ENCODE results near the gene SOS2.

DNA sequence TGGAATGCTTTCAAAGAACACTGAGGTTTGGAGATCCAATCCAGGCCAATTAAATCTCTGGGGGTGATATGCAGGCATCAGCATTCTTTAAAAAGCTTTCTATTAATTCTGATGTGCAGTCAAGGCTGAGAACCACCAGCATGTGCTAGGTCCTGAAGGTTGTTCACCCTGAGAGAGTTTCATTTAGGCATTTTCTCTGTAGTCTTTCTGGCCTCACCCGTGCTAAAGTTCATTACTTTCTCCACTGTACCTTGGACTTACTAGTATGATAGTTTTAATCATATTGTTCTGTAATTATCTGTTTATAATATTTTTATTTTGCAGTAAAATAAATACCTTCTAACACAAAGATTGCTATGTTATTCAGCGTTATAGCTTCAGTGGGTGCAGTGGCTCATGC is 32.9 kb downstream of the SOS2 start:
- TF ChIP-seq, protein P1, sequence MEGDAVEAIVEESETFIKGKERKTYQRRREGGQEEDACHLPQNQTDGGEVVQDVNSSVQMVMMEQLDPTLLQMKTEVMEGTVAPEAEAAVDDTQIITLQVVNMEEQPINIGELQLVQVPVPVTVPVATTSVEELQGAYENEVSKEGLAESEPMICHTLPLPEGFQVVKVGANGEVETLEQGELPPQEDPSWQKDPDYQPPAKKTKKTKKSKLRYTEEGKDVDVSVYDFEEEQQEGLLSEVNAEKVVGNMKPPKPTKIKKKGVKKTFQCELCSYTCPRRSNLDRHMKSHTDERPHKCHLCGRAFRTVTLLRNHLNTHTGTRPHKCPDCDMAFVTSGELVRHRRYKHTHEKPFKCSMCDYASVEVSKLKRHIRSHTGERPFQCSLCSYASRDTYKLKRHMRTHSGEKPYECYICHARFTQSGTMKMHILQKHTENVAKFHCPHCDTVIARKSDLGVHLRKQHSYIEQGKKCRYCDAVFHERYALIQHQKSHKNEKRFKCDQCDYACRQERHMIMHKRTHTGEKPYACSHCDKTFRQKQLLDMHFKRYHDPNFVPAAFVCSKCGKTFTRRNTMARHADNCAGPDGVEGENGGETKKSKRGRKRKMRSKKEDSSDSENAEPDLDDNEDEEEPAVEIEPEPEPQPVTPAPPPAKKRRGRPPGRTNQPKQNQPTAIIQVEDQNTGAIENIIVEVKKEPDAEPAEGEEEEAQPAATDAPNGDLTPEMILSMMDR (conservative IDR thresholded peaks at IDR 0.05) = no peak
- no peak for TF ChIP-seq EZH2 (IDR thresholded peaks at IDR 0.05; ENCODE audit: low read depth)

Measured in PC-9 (cell line).